DMS 273 (cell line): ENCODE measurements around the gene PISD.
A peak's percentile ranks its signal among the peaks of the same experiment; 100 is the strongest.
"Not testable (repeated sequence)": the region's sequence is repeated elsewhere in the genome, so short reads cannot be mapped to it uniquely, and the experiment has no call there.

Source experiments
- DNase-seq: peaks from one replicate; lab custom pipeline; 2025; ENCODE audit not compliant: unreplicated experiment; lab: John Stamatoyannopoulos, UW

The PISD gene

DNA sequence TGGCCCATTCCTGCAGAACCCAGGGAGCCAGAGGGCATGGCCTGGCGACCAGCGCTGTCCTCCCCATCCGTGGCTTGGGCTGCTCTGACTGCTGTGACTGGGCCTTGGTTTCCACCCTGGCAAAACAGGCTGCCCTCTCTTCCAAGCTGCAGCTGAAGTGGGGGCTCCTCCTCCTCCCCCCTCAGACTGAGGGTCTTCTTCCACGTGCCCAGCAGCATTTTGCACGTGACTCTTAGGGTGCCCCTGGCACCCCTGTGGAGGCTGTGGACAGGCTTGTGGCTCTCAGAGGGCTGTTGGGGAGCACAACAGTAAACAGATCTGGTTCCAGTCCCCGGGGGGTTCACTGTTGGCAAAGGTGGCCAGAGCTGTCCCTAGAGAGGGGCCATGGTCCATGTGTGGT lies 51.4 kb downstream of the PISD start:
- no peak for DNase-seq

DNA sequence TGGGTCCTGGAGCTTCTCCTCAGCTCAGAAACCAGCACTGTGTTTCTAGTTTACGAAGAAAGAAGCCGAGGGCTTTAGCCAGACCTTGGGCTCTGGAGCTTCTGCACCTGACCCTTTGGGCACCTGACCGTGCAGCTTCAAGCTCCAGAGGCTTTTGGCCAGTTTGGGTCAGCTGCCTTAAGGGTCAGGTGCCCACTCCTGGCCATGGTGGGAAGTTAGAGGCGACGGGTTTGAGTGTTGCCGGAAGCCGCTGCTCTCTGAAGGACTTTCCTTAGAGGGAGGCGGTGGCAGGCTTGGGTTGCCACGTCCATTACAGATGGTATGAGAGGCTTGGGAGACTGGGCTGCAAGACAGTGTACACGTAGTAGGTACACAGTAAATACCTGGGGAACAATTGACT lies 52.3 kb downstream of the PISD start:
- DNase-seq, result no peak

DNA sequence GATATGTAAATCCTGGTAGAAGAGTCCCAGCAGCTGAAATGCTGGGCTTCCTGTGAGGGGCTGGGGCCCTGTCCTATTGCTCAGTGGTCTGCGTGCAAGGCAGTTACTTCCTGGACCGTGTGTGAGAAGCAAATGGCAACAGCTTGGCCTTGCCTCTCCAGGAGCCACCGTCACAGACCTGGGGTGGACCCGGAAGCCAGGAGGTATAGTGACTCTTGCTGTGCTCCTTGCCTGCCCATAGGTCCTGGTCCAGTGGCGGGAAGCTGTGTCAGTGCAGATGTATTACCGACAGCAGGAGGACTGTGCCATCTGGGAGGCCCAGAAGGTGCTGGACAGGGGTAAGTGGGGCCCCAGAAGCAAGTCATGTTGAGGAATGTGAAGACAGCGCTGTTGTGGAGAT lies 54.3 kb downstream of the PISD start:
- no peak for DNase-seq

DNA sequence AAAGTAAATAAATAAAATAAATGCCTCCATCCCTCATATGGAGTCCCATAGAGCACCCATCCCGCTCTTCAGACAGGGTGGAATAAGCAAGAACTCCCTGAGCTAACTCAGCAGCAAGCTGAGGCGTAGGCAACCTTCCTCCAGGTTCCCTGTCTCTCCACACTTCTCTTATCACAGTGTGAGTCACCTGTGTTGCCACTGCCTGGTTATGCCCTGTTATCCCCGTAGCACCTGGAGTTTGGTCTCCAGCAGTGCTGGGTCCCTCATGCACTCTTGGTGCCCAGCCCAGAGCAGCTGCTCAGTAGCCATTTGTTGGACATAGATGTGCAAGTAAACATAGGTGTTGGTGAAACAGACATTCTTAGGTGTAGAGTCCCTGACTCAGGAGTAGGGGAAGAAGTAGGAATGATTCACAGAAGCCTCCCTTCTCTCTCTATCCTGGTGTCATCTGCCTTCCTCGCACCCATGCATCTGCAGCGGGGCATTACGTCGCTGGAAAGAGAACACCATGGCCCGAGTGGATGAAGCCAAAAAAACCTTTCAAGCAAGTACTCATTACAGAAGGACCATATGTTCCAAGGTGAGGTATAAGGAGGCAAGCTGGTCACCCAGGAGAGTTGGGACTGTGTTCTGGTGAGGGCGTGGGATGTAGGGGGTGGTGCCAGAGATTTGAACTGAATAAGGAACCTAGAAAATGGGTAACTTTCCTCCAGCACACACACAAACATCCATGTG lies 56.0 kb downstream of the PISD start:
- peak; percentile 77 for DNase-seq

DNA sequence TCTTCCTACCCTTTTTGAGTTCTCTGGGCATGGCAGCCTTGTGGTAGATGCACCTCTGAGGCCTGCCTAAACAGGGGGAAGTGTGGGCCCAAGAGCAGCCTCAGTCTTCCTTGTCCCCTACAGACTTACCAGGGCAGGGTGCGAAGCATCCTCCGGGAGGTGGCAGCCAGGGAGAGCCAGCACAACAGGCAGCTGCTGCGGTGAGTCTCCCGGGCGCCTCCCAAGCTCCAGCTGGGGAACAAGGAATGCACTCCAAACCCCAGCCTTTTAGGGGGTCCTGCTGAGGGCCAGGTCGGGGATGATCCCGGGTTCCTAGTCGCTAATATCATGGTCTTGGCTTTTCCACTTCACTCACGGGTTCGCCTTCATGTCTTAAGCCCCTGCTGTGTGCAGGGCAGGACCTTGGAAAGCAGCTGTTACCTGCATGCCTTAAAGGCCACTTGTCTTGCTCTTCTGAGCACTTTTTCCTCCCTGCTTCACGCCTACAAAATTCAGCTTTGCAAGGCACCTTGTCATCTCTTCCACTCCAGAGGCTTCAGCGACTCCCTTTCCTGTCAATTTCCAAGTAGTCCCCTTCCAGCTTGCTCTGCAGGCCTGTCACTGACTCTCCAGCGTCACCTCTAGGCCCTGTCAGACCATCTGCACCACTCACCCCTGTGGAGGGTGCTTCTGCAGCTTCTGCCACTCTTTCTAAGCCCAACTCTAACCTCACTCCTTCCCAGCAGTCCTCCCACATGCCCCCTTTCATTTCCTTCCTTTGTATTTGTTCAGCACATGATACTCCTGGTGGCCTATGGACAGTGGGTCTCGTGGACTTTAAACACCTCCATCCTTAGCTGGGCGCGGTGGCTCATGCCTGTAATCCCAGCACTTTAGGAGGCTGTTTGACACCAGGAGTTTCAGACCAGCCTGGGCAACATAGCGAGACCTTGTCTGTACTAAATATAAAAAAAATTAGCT lies 57.0 kb downstream of the PISD start:
- DNase-seq, result no peak

DNA sequence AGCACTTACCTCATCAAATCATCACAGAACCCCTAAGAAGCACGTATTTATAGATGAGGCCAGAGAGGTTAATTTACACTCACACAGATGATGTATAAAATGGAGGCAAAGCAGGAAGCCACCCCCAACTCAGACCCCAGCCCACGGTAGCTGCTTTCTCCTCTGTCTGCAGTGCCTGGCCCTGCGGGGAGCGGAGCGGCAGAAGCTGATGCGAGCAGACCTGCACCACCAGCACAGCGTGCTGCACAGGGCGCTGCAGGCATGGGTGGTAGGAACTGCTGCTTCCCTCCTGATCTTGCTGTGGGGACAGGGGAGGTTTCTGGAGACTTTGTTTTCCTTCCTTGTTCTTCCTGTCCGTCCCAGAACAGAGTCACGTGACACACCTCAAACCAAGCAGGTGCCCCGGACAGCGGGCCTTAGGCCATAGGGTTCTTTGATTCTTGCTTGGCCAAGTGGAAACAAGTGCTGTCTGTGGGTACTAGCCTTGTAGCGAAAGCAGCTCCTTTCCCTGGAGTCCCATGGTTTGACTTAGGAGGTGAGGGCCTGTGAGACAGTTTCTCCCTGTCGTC lies 57.8 kb downstream of the PISD start:
- no peak for DNase-seq

DNA sequence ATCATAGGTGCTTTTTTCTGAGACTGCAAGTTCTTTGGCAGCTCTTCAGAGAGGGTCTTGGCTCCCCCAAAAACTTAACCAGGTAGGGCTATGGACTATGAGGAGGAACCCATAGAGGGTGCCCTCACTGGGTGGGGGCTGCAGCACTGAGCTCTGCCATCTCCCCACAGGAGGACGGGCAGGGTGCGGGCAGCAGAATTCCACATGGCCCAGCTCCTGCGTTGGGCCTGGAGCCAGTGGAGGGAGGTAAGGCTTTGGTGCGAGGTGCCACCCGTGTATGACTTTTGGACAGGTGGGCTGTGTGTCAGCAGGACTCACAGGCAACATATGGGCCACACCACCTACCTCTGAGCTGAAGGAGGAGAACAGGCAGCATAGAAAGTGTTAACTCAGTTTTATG lies 58.4 kb downstream of the PISD start:
- DNase-seq, result no peak

DNA sequence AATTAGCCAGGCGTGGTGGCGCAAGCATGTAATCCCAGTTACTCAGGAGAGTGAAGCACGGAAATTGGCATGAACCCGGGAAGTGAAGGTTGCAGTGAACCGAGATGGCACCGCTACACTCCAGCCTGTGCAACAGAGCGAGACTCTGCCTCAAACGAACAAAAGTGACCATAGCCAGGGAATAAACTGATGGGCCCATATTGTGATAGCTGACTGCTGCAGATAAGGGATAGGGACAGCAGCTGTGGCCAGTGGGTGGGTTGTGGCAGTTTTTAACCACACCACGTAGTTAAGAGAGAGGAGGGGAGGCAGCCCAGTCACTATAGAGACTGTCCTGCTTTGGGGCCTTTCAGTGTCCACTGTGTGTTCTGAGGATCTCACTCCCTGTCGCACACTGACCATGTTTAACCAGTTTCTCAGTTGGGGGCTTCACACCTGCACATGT lies 58.9 kb downstream of the PISD start:
- no peak for DNase-seq

DNA sequence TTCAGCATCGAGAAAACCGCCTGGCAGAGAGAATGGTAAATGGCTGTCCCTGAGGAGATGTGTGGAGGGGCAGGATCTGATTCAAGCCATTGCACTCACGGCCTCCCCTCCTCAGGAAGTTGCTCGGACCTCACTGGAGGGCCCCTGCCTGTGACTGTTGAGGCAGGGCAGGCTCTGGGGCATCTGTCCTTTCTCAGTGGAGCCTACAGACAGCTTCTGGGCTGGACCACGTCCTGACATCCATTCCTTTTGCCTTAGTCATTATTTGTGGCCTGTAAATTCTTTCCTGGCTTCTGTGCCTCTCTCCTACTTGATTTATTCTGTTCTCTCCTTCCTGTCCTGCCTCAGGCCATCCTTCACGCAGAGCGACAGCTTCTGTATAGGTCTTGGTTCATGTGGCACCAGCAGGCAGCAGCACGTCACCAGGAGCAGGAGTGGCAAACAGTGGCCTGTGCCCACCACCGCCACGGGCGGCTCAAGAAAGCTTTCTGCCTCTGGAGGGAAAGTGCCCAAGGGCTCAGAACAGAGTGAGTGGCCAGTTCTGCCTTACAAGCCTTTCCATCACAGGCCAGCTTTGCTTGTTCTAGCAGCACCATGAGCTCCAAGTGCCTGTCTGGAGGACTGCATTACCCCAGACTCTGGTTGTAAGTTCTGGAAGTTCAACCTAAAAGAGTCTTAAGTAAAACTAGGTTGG lies 59.6 kb downstream of the PISD start:
- DNase-seq, result no peak

DNA sequence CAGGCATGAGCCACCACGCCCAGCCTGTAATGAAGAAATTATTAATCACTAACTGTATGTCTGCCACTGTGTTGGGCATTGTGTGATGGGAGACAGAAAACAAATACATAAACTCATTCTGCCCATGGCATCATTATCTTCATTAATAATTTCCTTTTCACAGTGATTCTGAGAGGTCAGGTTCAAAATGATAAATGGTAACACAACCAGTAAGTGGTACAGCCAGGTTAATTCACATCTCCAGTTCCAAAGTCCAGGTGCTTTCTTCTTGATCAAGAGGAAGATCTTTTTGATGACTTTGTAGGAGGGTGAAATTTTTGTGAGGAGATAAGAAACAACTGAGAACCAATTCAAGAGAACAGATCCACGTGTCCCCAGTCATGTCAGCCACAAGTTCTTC lies 66.7 kb downstream of the PISD start:
- no peak for DNase-seq

DNA sequence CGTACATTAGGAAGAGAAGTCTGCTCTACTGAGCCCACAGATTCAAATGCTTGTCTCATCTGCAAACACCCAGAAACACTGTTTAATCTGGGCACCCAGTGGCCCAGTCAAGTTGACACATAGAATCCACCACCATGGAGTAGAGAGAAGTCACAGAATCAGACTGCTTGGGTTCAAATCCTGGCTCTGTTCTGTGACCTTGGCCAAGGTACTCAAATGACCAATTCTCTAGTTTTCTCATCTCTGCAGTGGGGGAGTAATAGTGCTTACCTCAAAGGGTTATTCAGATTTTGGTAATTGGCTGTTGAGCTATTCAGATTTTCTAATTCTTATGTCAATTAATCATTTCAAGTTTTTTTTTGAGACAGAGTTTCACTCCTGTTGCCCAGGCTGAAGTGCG lies 71.9 kb downstream of the PISD start:
- DNase-seq, result not testable (repeated sequence)

DNA sequence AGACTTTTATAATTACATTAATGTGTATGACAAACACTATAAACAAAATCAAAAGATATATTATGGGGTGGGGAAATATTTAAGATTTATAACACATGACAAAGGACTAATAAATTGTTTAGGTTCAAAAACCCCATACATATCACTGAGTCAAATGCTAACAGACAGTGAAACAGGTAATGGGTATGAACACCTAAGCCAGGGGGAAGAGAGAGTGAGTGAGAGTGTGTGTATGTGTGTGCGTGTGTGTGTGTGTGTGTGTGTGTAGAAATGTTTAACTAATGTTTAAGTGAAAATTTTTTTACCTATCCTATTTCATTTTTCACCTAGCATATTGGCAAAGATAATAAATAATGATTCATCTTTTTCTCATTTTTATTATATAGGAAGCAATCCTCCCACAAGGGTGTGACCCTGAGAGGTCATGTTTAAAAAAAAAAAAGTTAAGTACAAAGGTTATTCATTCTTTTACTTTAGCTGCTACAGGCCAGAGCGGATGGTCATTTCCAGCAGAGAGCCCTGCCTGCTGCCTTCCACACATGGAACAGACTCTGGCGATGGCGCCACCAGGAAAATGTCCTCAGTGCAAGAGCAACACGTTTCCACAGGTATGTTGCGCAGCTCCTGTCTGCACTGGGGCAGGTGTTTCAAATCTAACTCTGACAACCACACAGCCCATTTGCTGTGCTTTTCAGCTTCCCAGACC lies 72.9 kb downstream of the PISD start:
- no peak for DNase-seq

DNA sequence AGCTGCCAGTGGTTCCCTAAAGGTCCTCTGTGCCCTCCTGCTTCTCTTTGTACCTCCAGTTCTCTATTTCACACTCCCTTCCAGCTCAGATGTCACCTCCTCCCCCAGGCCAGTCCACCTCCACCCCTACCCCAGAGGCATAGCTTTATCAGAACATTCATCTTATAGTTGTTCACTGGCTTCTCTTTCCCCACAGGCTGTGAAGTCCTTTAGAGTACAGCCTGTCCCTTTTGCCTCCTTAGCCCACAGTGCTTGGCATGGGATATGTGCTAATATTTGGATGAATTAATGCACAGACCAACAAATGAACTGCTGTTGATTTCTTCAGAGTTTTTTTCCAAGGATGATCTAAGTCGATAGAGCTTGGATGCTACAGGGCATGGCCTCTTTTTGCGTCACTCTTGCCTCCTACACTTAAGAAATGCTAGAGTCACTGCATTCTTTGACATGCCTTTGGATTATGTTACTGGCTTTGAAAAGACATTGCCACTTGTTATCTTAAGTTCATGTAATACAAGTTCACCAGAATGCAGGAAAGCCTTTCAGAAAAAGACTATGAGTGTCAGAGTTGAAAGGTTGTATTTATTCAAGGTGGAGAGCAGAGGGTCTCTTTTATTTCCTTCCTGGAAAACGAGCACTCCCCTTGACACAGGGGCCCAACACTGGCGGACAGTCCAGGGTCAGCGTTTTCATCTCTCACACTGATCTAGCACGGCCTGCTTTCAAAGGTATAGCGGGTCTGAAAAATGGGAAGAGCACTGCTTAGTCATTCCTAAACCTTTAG lies 75.7 kb downstream of the PISD start:
- DNase-seq, result no peak

DNA sequence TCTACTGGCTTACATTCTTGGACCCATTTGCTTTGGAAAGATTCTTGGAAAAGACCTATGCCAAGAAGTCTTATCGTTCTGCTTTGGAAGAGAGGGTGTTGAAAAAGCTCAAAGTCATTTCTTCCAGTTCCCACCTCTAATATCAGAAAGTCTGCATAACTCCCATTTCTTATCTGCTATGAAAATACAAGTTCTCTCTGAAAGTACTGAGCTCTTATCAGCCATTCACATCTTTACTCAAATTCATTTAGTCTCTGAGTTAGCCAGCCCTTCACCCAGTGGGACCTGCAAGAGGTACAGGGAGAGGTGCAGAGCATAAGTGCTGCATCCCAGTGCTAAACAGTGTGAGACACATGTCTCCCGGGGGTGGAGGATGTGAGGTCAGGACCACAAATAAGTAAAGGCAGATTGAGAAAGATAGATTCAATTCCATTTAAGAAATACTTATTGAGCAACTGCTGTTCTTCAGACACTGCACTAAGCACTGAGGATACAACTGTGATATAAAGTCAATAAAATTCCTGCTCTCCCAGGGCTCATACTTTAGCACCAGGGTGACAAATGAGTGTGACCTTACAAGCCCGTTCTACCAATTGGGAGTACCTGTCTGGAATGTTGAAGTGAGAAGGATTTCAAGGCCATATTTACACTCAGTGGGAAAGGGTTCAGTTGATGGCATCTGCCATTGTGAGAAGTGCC lies 76.7 kb downstream of the PISD start:
- no peak for DNase-seq

DNA sequence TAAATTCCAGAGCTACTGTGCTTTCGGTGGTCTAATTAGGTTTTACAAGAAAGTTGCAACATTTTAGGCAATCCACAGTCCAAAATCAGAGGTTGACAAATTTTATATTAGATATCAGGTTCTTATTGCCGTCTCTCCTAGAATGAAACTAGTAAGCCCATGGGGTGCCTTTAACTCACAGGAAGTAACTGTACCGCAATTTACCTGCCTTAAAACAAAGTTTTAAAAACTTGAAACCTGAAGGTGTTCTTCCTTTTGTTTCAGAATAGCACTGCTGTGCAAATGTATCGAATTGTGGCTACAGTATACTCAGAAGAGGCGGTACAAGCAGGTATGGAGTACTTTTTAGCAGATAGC lies 77.2 kb downstream of the PISD start:
- no peak for DNase-seq

DNA sequence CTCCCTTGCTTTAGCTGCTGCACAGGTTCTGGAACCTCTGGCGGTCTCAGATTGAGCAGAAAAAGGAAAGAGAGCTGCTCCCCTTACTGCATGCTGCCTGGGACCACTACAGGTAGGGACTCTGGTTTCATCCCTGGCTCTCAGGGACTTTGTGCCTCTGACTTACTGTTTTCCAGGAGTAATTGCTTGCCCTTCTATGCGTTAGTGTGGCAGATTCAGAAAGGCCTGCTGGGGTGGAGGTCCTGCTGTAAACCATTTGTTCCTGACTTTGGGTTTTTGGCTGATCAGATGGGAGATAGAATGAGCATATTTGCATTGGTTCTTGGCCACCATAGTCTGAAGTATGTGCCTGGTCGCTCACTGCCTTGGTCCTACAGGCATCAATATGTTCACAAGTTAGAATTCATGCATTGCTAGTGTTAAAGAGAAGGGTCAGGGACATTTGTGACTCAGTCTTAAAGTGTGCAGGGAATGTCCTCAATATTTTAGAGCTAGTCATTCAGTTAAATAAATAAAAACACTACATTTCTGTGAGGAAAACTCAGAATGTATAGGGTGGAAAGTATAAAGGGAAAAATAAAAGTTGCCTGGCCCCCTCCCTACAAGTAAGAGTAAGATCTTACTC lies 78.0 kb downstream of the PISD start:
- DNase-seq, result no peak

DNA sequence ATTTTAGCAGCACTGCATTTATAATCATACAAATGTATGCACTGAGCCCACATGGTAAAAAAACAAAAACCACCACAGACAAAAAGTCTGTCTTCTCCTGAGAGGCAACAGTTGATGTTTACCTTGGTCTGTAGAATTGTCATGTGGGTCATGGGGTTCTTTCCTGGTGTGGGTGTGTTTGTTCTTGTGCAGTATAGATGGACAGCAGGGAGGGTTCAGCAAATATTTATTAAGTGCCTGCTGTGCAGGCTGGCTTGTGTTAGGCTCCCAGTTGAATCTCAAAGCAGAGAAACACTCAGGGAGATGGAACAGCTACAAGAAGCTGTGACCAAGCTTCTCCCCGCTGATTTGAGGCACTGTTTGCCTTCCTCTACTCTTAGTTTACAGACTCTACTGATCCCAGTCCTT lies 82.2 kb downstream of the PISD start:
- peak; percentile 20 for DNase-seq

DNA sequence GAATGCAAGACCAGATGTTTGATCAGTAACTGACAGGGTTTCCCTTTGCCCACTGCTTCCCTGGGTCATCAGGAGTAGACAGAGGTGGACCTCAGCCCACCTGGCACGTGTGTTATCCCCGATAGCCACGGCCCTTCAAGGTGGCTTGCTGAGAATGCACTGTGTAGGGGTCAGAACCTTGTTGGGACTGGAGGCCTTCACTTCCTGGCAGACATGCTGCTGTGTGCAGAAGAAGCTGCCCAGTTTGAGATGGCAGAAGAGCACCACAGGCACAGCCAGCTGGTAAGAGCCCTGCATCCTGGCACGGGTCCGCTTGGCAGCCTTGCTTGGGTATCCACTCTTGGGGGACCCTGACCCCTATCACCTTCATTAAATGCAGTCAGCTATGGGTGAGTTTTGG lies 83.8 kb downstream of the PISD start:
- DNase-seq, result peak; percentile 26

DNA sequence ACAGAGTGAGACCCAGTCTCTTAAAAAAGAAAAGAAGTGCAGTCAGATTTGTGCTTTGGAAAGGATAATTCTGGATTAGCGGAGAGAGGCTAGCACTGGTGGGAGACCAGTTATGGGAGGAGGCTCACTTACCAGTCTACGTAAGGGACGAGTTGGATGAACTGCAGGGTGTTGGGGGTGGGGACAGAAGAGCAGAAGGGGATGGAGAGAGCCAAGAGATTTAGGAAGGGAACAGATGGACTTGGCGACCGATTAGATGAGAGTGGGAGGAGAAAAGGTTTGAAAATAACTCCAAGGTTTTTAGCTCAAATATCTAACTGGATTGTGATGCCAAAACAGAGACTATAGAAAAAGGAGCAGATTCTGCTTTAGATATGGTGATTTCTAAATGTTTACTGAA lies 84.3 kb downstream of the PISD start:
- DNase-seq, result peak; percentile 76
